ENCODE data around the gene ADCYAP1R1. TPM values are rescaled to one million over a fixed set of nuclear protein-coding genes. Genes with fewer than 3 reads are reported as not detected.

The ADCYAP1R1 gene
- total RNA-seq, 1 donor from 2014 or later: 2.9 TPM

- intact Hi-C loops (cut with DNase I): no loop called here
- Histone ChIP-seq H3K27ac (no peak overlapping the region), H3K27me3 (ENCODE audit: low read depth) (no peaks in the 10 kb centered on the region), H3K9me3 (no peaks in the 10 kb centered on the region), H3K4me1 (no peaks in the 10 kb centered on the region), H3K4me3 (no peak overlapping the region), H3K36me3 (no peaks in the 10 kb centered on the region)
- no peak for ATAC-seq
- no peak for TF ChIP-seq CTCF (IDR thresholded peaks at IDR 0.05)
- DNase-seq: no peak
Measured at GRCh38 chr7:31099451-31100444, 47.6 kb downstream of the ADCYAP1R1 start.

- Histone ChIP-seq H3K27me3 (ENCODE audit: low read depth) (no peaks in the 10 kb centered on the region), H3K4me1 (no peaks in the 10 kb centered on the region), H3K9me3 (no peaks in the 10 kb centered on the region), H3K36me3 (no peaks in the 10 kb centered on the region), H3K27ac (no peak overlapping the region), H3K4me3 (no peak overlapping the region)
- no peak for ATAC-seq
- intact Hi-C loops (cut with DNase I): no loop called here
- DNase-seq: no peak
- TF ChIP-seq CTCF (IDR thresholded peaks at IDR 0.05): no peak
Measured at GRCh38 chr7:31100445-31100844, 48.3 kb downstream of the ADCYAP1R1 start.

GRCh38 chr7:31100871-31101270 lies 48.8 kb downstream of the ADCYAP1R1 start:
- Histone ChIP-seq H3K4me3 (no peak overlapping the region), H3K9me3 (no peaks in the 10 kb centered on the region), H3K4me1 (no peaks in the 10 kb centered on the region), H3K27ac (no peak overlapping the region), H3K36me3 (no peaks in the 10 kb centered on the region), H3K27me3 (ENCODE audit: low read depth) (no peaks in the 10 kb centered on the region)
- TF ChIP-seq CTCF (IDR thresholded peaks at IDR 0.05): no peak
- ATAC-seq: no peak
- intact Hi-C loops (cut with DNase I): no loop called here
- no peak for DNase-seq

- H3K27ac ChIP-seq: no peak overlapping the region
- no peaks in the 10 kb centered on the region for H3K36me3 ChIP-seq
- no peaks in the 10 kb centered on the region for H3K27me3 ChIP-seq (ENCODE audit: low read depth)
- H3K9me3 ChIP-seq: no peaks in the 10 kb centered on the region
- H3K4me1 ChIP-seq: no peaks in the 10 kb centered on the region
- ATAC-seq: no peak
- TF ChIP-seq CTCF (IDR thresholded peaks at IDR 0.05): no peak
- H3K4me3 ChIP-seq: no peak overlapping the region
- intact Hi-C loops (cut with DNase I): no loop called here
- DNase-seq: no peak
Measured at GRCh38 chr7:31101544-31101943, 49.4 kb downstream of the ADCYAP1R1 start.

GRCh38 chr7:31102151-31102972 lies 50.3 kb downstream of the ADCYAP1R1 start:
- DNase-seq (no peak), ATAC-seq (no peak)
- Histone ChIP-seq H3K27me3 (ENCODE audit: low read depth) (no peaks in the 10 kb centered on the region), H3K27ac (no peak overlapping the region), H3K9me3 (no peaks in the 10 kb centered on the region), H3K4me3 (no peak overlapping the region), H3K4me1 (no peaks in the 10 kb centered on the region), H3K36me3 (no peaks in the 10 kb centered on the region)
- intact Hi-C loops (cut with DNase I): no loop called here
- no peak for TF ChIP-seq CTCF (IDR thresholded peaks at IDR 0.05)
